Aortic smooth muscle cell (primary cell): ENCODE results near the gene PRRG2. TPM values are rescaled to one million over a fixed set of nuclear protein-coding genes. Genes with fewer than 3 reads are reported as not detected.

Source experiments
- total RNA-seq: library from RNA; depleted of rRNA; stranded (reverse); fragments of >200 nt; gene quantifications from 2 replicates; pipeline ENCODE4 v1.2.3, GENCODE V29; 2014

The PRRG2 gene
- 0.25 and 0.92 TPM in 2 replicates for total RNA-seq

DNA sequence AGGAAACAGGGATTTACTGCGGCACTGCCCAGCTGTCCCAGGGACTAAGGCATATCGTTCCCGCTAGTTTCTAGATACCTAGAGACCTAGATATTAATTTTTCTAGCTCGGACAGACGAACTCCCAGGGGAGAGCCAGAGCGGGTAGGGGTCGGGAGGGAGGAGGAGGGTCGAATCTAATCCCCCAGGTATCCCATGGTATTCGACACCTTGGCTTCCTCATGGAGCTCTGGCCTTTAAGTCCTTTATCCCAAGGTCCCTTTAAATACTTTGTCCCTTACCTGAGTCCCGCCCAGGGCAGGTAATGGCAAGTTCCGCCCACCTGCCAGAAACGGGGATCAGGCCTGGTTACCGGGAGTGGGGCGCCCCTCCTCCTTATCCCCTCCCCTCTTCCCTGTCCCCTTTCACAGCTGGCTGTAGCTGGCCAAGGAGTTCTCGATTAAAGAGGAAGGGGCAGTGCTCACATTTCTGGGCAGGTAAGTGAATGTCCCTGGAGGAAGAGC is at the start of gene PRRG2:
Gene PRRG2 (plus strand): TSS at position 310 of the 502 bp plus-strand sequence. CDS start 1,904 bp downstream, outside the sequence.

DNA sequence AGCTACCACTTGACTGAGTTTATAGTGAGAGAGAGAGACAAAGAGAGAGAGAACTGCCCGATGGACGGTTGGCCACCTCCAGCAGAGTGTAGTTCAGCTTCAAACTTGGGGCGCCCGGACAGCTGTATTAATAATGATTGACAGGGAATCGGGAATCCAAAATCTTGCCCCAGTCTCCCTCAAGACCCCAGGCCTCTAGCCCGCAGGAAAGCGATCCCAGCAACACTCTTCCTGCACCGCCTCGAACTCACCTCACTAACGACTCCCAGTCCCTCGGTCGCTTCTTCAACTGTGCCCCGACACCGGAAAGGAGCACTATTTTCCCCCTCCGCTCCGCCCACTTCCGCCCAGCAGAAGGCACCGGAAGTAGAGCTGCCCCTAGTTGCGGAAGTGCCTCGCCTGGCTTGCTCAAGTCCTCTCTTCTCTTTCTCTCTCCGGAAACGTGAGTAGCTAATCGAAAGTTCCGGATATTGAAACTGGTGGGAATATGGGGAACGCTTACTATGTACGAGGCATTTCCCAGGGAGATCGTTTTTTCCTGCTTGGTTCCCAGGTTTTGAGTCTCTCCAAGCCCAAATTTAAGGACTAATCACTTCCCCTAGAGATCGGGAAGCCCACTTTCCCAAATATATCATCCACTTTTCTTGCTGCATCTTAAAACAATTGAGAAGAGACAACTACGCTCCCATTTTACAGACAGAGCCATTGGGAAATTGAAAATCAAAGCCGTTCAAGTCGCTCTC is 681 bp upstream of the PRRG2 start, which contains the start of gene NOSIP:
Gene NOSIP (minus strand): TSS at position 293 of the 743 bp plus-strand sequence. CDS start 19,865 bp downstream, outside the sequence.

DNA sequence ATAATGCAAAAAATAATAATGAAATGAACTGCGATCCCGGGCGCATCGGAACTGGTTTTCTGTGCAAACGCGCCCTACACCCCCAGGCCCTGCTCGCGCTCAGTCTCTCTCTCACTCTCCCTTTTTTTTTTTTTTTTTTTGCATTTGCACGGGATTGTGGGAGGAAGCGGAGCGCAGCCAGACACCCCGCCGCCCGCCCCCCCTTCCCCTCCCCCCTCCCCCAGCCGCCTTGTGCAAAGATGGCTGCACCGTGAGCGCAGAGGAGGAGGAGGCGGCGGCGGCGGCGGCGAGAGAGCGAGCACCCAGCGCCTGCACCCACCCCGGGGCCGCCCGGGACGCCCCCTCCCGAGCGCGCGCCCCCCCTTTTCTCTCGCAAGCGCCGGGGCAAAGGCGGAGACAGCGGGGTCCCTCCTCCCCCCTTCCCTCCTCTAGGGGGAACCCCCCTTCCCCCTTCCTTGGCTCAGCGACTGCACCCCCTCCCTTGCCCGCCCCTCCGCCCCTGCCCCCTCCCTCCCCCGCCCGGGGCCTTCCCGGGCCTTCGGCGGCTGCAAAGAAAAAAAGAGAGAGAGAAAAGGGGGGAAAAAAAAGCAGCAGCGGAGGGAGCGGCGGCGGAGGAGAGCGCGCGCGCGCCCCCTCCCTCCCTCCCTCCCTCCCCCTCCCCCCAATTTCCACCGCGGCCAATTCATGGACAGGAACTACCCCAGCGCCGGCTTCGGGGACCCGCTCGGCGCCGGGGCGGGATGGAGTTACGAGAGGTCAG is 10.0 kb downstream of the PRRG2 start, which contains the start of gene PRR12:
Gene PRR12 (plus strand): TSS at position 212 of the 760 bp plus-strand sequence. CDS start 473 bp downstream, at position 685.

DNA sequence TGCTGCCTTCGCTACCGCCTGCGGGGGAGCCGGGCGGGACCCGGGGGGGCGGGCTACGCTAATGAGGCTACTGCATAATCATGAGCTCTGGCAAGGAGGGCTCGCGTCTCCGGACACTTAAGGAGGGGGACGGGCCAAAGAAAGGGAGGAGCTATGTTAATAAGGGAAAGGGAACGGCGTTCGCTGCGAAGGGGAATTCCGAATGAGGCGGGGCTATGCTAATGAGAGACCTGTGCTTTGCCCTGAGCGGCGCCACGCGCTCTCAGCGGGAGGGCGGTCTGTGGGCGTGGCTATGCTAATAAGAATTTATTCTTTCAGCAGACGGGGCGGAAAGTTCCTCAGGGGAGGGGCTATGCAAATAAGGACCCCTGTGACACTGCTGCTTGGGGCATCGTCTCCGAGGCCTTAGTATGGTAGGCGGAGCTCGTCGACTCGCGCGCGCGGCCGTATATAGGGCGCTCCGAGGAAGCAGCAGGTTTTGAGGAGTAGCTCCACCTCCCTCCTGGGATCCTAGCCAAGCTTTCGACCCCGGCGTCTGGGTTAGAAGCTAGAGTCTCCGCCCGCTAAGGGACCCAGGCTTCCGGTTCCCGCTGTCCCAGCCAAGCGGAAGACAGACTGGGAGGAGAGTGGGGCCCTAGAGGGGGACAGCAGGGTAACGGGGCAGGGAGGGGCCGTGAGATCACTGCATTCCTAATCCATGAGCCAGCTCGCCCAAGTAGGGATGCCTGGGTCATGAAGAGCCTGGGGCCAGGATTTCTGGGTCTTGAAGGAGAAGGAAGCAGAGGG is 59.2 kb downstream of the PRRG2 start, which contains the start of gene RRAS:
Gene RRAS (minus strand): TSS at position 31 of the 786 bp plus-strand sequence. CDS start 45 bp downstream, outside the sequence.

Other genes starting within 250 kb of the PRRG2 start
- not detected in 2 replicates for gene CD37, start 245.9 kb upstream of the PRRG2 start, total RNA-seq
- gene TEAD2, start 218.9 kb upstream of the PRRG2 start, total RNA-seq, result 13.7 and 16.0 TPM in 2 replicates
- not detected in 2 replicates for gene DKKL1, start 217.4 kb upstream of the PRRG2 start, total RNA-seq
- gene KASH5, start 193.1 kb upstream of the PRRG2 start, total RNA-seq, result not detected in 2 replicates
- not detected in 2 replicates for gene PTH2, start 157.9 kb upstream of the PRRG2 start, total RNA-seq
- gene GFY, start 155.9 kb upstream of the PRRG2 start, total RNA-seq, result not detected in 2 replicates
- under 0.01 and 0.19 TPM in 2 replicates for gene SLC17A7, start 139.8 kb upstream of the PRRG2 start, total RNA-seq
- 100 and 117 TPM in 2 replicates for gene PIH1D1, start 129.5 kb upstream of the PRRG2 start, total RNA-seq
- 27.2 and 40.8 TPM in 2 replicates for gene ALDH16A1, start 128.1 kb upstream of the PRRG2 start, total RNA-seq
- gene FLT3LG, start 107.1 kb upstream of the PRRG2 start, total RNA-seq, result 3.3 and 5.2 TPM in 2 replicates
- gene RPL13A, start 93.7 kb upstream of the PRRG2 start, total RNA-seq, result 2,656 and 2,860 TPM in 2 replicates
- gene RPS11, start 84.9 kb upstream of the PRRG2 start, total RNA-seq, result 2,801 and 3,340 TPM in 2 replicates
- 55.8 and 68.3 TPM in 2 replicates for gene FCGRT, start 68.7 kb upstream of the PRRG2 start, total RNA-seq
- 292 and 325 TPM in 2 replicates for gene RCN3, start 53.3 kb upstream of the PRRG2 start, total RNA-seq
- 81.4 and 103 TPM in 2 replicates for gene NOSIP, start 760 bp upstream of the PRRG2 start, total RNA-seq
- gene PRR12, start 9.9 kb downstream of the PRRG2 start, total RNA-seq, result 2.1 and 3.0 TPM in 2 replicates
- 44.3 and 46.8 TPM in 2 replicates for gene RRAS, start 58.8 kb downstream of the PRRG2 start, total RNA-seq
- gene SCAF1, start 60.9 kb downstream of the PRRG2 start, total RNA-seq, result 11.1 and 13.1 TPM in 2 replicates
- gene IRF3, start 84.5 kb downstream of the PRRG2 start, total RNA-seq, result 61.1 and 65.4 TPM in 2 replicates
- 2.2 and 4.0 TPM in 2 replicates for gene BCL2L12, start 84.6 kb downstream of the PRRG2 start, total RNA-seq
- gene PRMT1, start 96.0 kb downstream of the PRRG2 start, total RNA-seq, result 271 and 406 TPM in 2 replicates
- gene ADM5, start 108.3 kb downstream of the PRRG2 start, total RNA-seq, result 0.25 and 0.40 TPM in 2 replicates
- 10.4 and 21.8 TPM in 2 replicates for gene CPT1C, start 109.8 kb downstream of the PRRG2 start, total RNA-seq
- 0.06 and 0.13 TPM in 2 replicates for gene TSKS, start 182.0 kb downstream of the PRRG2 start, total RNA-seq
- 78.3 and 86.3 TPM in 2 replicates for gene AP2A1, start 185.7 kb downstream of the PRRG2 start, total RNA-seq
- gene FUZ, start 232.0 kb downstream of the PRRG2 start, total RNA-seq, result 24.3 and 25.8 TPM in 2 replicates
- 16.5 and 16.6 TPM in 2 replicates for gene MED25, start 237.0 kb downstream of the PRRG2 start, total RNA-seq